Hematopoietic multipotent progenitor cell (in vitro differentiated cells): ENCODE measurements around the gene MRGPRF. TPM values are rescaled to one million over a fixed set of nuclear protein-coding genes. Genes with fewer than 3 reads are reported as not detected.

Experiments
- total RNA-seq: library from RNA; depleted of rRNA; stranded (reverse); fragments of >200 nt; gene quantifications from one replicate; pipeline ENCODE4 v1.2.3, GENCODE V29; 2012

Gene MRGPRF
- total RNA-seq, 1 donor = not detected

Other genes starting within 250 kb of the MRGPRF start
- 151 TPM for gene CPT1A, start 171.3 kb downstream of the MRGPRF start, total RNA-seq
- gene MRPL21, start 109.4 kb downstream of the MRGPRF start, total RNA-seq = 33.9 TPM
- gene IGHMBP2, start 109.4 kb downstream of the MRGPRF start, total RNA-seq = 12.4 TPM
- gene MRGPRD, start 32.3 kb downstream of the MRGPRF start, total RNA-seq = not detected
- 32.6 TPM for gene TPCN2, start 35.7 kb upstream of the MRGPRF start, total RNA-seq
- gene SMIM38, start 142.7 kb upstream of the MRGPRF start, total RNA-seq = 0.54 TPM